Measurements from ENCODE around the gene ABHD4. TPM values are rescaled to one million over a fixed set of nuclear protein-coding genes. Genes with fewer than 3 reads are reported as not detected.

Gene ABHD4
- total and polyA plus RNA-seq, 2 of the 4 experiments (the other 2 are of a cell fraction): 5.0 to 22.0 TPM

DNA sequence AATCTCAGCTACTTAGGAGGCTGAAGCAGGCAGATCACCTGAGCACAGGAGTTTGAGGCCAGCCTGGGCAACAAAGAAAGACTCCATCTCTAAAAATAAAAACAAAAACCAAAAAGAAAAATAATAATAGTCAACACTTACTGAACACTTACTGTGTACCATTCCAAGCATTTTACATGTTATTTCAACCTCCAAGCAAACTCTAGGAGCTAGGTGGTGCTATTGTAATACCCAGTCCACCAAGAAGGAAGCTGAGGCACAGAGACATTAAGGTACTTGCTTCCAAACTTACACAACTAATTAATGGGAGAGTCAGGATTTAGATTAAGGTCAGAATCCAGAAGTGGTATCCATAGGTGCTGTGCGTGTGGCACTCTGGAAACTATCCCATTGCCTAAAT, 59.8 kb downstream of the ABHD4 start:
- Histone ChIP-seq H3K23ac (ENCODE audit: low read depth, low read length) (no peak overlapping the region), H3K18ac (ENCODE audit: low read depth, low read length) (no peak overlapping the region), H3K9me1 (ENCODE audit: insufficient read depth, low read length) (no peaks in the 10 kb centered on the region), H3K4me1 (ENCODE audit: control insufficient read depth, insufficient read depth, low read length) (no peaks in the 10 kb centered on the region), H4K20me1 (ENCODE audit: insufficient read depth, low read length) (no peaks in the 10 kb centered on the region), H3K27me3 (ENCODE audit: control insufficient read depth, insufficient read depth, low read length) (no peaks in the 10 kb centered on the region), H3K4ac (ENCODE audit: low read depth, low read length) (no peak overlapping the region), H4K91ac (ENCODE audit: insufficient read depth, low read depth, low read length) (no peak overlapping the region), H2BK15ac (ENCODE audit: low read depth, low read length) (no peak overlapping the region), H4K8ac (ENCODE audit: low read depth in 2 of 2, low read length in 2 of 2) (no peak overlapping the region), H3K4me3 (ENCODE audit: insufficient read depth, low read depth, low read length) (no peak overlapping the region), H2AK5ac (ENCODE audit: low read depth, low read length) (no peak overlapping the region), H2AFZ (replicated peaks; ENCODE audit: low read length, poor library complexity) (no peak overlapping the region), H4K5ac (ENCODE audit: low read depth, low read length) (no peak overlapping the region), H3K79me1 (ENCODE audit: low read depth in 1 of 2, low read length in 2 of 2) (no peaks in the 10 kb centered on the region), H3K36me3 (ENCODE audit: control insufficient read depth, insufficient read depth, low read length) (no peaks in the 10 kb centered on the region), H2BK20ac (ENCODE audit: low read depth, low read length) (no peak overlapping the region), H3K4me2 (ENCODE audit: low read depth, low read length) (no peak overlapping the region), H3K14ac (replicated peaks; ENCODE audit: low read depth, low read length) (no peak overlapping the region), H3K27ac (ENCODE audit: insufficient read depth, low read length) (no peak overlapping the region), H2AK9ac (replicated peaks; ENCODE audit: low read depth, low read length, poor library complexity) (no peak overlapping the region), H2BK5ac (ENCODE audit: low read depth, low read length, poor library complexity, severe bottlenecking) (no peak overlapping the region), H3K56ac (ENCODE audit: extremely low read depth, insufficient read depth, low read length) (no peak overlapping the region), H2BK120ac (ENCODE audit: low read depth, low read length) (no peak overlapping the region), H3K9ac (ENCODE audit: low read depth, low read length) (no peak overlapping the region), H3K9me3 (ENCODE audit: control insufficient read depth, insufficient read depth, low read length) (no peaks in the 10 kb centered on the region)
- POLR2A ChIA-PET (ENCODE audit: unreplicated experiment): no interaction called here
- in situ Hi-C loops (cut with MboI; ENCODE audit: low sequenced_read_pairs): loop anchor here (10.0 kb wide), 1 partner anchor 263 kb away; no protein-coding TSS in a partner anchor
- dilution Hi-C loops (cut with HindIII; ENCODE audit: low sequenced_read_pairs, unreplicated experiment): no loop called here
- intact Hi-C loops (cut with micrococcal nuclease): loop anchor here (1.0 to 5.0 kb wide), 2 partner anchors 179 to 195 kb away; partner anchors contain the start of gene MMP14
- peak; percentile 52 for ATAC-seq (ENCODE audit: low read depth)
- TF ChIP-seq RFX5 (IDR thresholded peaks at IDR 0.05; ENCODE audit: low read depth, low read length) (no peak), SMC3 (IDR thresholded peaks at IDR 0.05; ENCODE audit: low read depth, low read length) (peak; percentile 35; the same call in 1 of the 2 replicates), MAZ (IDR thresholded peaks at IDR 0.05; ENCODE audit: borderline replicate concordance, low read depth, low read length) (no peak), CEBPB (IDR thresholded peaks at IDR 0.05; ENCODE audit: low read depth, low read length) (no peak), POLR2A (IDR thresholded peaks at IDR 0.05; ENCODE audit: low read depth, low read length) (no peak), CHD1 (IDR thresholded peaks at IDR 0.05; ENCODE audit: low read depth, low read length) (no peak), RCOR1 (IDR thresholded peaks at IDR 0.05; ENCODE audit: insufficient replicate concordance, low read length) (no peak), NFE2L2 (IDR thresholded peaks at IDR 0.05; ENCODE audit: low read depth, low read length) (no peak), FOS (IDR thresholded peaks at IDR 0.05; ENCODE audit: low read depth, low read length) (no peak), MAFK (IDR thresholded peaks at IDR 0.05; ENCODE audit: low read depth, low read length) (no peak), RAD21 (IDR thresholded peaks at IDR 0.05; ENCODE audit: low read length) (peak; percentile 60), MXI1 (IDR thresholded peaks at IDR 0.05; ENCODE audit: borderline replicate concordance, low read depth, low read length) (no peak), BHLHE40 (IDR thresholded peaks at IDR 0.05; ENCODE audit: low read depth, low read length) (no peak)
- TF ChIP-seq, protein P1, sequence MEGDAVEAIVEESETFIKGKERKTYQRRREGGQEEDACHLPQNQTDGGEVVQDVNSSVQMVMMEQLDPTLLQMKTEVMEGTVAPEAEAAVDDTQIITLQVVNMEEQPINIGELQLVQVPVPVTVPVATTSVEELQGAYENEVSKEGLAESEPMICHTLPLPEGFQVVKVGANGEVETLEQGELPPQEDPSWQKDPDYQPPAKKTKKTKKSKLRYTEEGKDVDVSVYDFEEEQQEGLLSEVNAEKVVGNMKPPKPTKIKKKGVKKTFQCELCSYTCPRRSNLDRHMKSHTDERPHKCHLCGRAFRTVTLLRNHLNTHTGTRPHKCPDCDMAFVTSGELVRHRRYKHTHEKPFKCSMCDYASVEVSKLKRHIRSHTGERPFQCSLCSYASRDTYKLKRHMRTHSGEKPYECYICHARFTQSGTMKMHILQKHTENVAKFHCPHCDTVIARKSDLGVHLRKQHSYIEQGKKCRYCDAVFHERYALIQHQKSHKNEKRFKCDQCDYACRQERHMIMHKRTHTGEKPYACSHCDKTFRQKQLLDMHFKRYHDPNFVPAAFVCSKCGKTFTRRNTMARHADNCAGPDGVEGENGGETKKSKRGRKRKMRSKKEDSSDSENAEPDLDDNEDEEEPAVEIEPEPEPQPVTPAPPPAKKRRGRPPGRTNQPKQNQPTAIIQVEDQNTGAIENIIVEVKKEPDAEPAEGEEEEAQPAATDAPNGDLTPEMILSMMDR (conservative IDR thresholded peaks at IDR 0.05; ENCODE audit: low read depth, low read length): peak; percentile 56
- TF ChIP-seq, protein P2, sequence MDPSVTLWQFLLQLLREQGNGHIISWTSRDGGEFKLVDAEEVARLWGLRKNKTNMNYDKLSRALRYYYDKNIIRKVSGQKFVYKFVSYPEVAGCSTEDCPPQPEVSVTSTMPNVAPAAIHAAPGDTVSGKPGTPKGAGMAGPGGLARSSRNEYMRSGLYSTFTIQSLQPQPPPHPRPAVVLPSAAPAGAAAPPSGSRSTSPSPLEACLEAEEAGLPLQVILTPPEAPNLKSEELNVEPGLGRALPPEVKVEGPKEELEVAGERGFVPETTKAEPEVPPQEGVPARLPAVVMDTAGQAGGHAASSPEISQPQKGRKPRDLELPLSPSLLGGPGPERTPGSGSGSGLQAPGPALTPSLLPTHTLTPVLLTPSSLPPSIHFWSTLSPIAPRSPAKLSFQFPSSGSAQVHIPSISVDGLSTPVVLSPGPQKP (IDR thresholded peaks at IDR 0.05; ENCODE audit: borderline replicate concordance, low read depth, low read length): no peak
- no TSS peak for BruUV-seq (replicated peaks)
- WGBS, 2 experiments (ENCODE audit: extremely low coverage in 2 of 2, insufficient read length in 1 of 2): no CpG with 5 or more reads among the region's 1 CpG
- CTCF ChIA-PET: interaction anchor here (0.6 to 2.8 kb wide), 5 partner anchors 32 to 326 kb away, joined by 3 to 10 read pairs (median 3); no protein-coding TSS in a partner anchor
- DNase-seq: peak; percentile 49
